Left lung (tissue), 10 donors: ENCODE measurements around the gene BFSP2. TPM values are rescaled to one million over a fixed set of nuclear protein-coding genes. Genes with fewer than 3 reads are reported as not detected.

Experiments used
- ATAC-seq: fragments of 200-7000 bp; cut with Tn5 transposase; one replicate; pipeline ENCODE4 v1.9.1; 2020; ENCODE audit warnings: moderate library complexity
- DNase-seq, 4 donors: peaks; one replicate each; pipeline ENCODE4 v3.0.0-alpha.2; 2013 to 2020
- H3K27ac ChIP-seq, 2 donors: fragments of 200-600 bp; sonication (generic) in 1 of 2; one replicate each; pipeline versions ENCODE4 v1.5.0 to v1.8.0; 2020 to 2021
- H3K27me3 ChIP-seq, 2 donors: fragments of 200-600 bp; sonication (generic) in 1 of 2; one replicate each; pipeline versions ENCODE4 v1.5.0 to v1.8.0; 2020 to 2021
- H3K36me3 ChIP-seq, 2 donors: fragments of 200-600 bp; sonication (generic) in 1 of 2; one replicate each; pipeline versions ENCODE4 v1.5.0 to v1.8.0; 2020 to 2021
- H3K4me1 ChIP-seq, 2 donors: fragments of 200-600 bp; one replicate each; pipeline ENCODE4 v1.8.0; 2021
- H3K4me3 ChIP-seq, 2 donors: fragments of 200-600 bp; sonication (generic) in 1 of 2; one replicate each; pipeline versions ENCODE4 v1.5.0 to v1.8.0; 2020 to 2021; ENCODE audit warnings: mild to moderate bottlenecking in 1 of 2
- H3K9me3 ChIP-seq, 2 donors: fragments of 200-600 bp; sonication (generic) in 1 of 2; one replicate each; pipeline versions ENCODE4 v1.5.0 to v1.8.0; 2020 to 2021
- CTCF ChIP-seq, 2 donors: fragments of 200-600 bp; sonication (generic) in 1 of 2; IDR thresholded peaks; one replicate each; pipeline versions ENCODE4 v1.5.0 to v1.8.0; 2021; ENCODE audit warnings: antibody characterized with exemption in 2 of 2
- intact Hi-C, 2 donors: fragments of 100-400 bp; cut with DNase I; formaldehyde crosslinking; loops; one replicate each; pipeline versions ENCODE4 v1.11.2 to v1.14.2; 2022
- polyA plus RNA-seq, 6 donors: library from polyadenylated mRNA; unstranded; fragments of 120-200 nt; gene quantifications; one replicate each; pipeline ENCODE4 v1.2.1, GENCODE V29; 2013; ENCODE audit not compliant: insufficient read length in 6 of 6
- total RNA-seq, 2 donors: library from RNA; stranded (reverse); fragmentation: NEBNext Ultra II Directional; extraction: Animal tissue kit (Norgen Biotek cat#: 25700); gene quantifications; one replicate each; pipeline ENCODE4 v1.2.1, GENCODE V29; 2021
- donor health status: DM: no; HTN: yes; CAD: no.
- donor health status: DM: no; HTN: no; CAD: no.

Gene BFSP2
- total and polyA plus RNA-seq, 8 donors: not detected

DNA sequence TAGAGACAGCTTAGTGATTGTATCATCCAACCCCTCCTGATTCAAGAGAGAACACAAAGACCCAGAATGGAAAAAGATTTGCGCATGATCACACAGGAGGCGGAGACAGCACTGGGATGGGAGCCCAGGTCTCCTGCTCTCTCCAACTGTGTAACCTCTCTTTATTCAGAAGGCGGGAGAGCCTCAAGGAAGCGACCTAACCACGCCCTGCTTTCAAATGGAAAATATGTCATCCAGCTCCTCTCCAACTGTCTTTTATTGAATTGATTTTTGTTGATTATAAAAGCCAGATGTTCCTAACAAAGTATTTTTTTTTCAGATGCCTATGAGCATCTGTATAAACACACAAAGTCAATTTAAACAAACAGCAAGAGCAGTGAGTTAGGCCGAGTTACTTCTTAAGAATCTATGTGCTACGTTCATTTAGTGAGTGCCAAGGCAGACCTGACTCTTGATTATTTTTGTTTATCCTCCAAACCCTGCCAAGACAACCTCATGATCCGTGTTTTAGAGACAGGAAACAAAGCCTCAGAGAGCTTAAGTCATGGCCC, 74.5 kb downstream of the BFSP2 start:
- intact Hi-C loops: no loop called here
- ATAC-seq: peak; percentile 68
- peak overlapping the region; percentile 3 to 66 for H3K27ac ChIP-seq

GRCh38 chr3:133474817-133475216, 75.0 kb downstream of the BFSP2 start:
- no peak for TF ChIP-seq CTCF (IDR thresholded peaks at IDR 0.05)
- H3K9me3 ChIP-seq: no peaks in the 10 kb centered on the region
- no peaks in the 10 kb centered on the region for H3K36me3 ChIP-seq
- ATAC-seq (no peak), DNase-seq (no peak)
- H3K27me3 ChIP-seq: no peaks in the 10 kb centered on the region
- intact Hi-C loops: no loop called here
- no peak overlapping the region for H3K4me3 ChIP-seq
- peak overlapping the region; percentile 3 to 66 for H3K27ac ChIP-seq
- peaks cover 0 to 15% of the 10 kb centered on the region in 2 donors for H3K4me1 ChIP-seq

More for the DNA sequence above, 74.5 kb downstream of the BFSP2 start:
- Histone ChIP-seq H3K36me3 (no peaks in the 10 kb centered on the region), H3K4me3 (no peak overlapping the region), H3K27me3 (no peaks in the 10 kb centered on the region), H3K4me1 (peaks cover 0 to 15% of the 10 kb centered on the region in 2 donors), H3K9me3 (no peaks in the 10 kb centered on the region)
- peak in 3 of 4 donors; percentile 51 to 75 (median 57) for DNase-seq
- no peak for TF ChIP-seq CTCF (IDR thresholded peaks at IDR 0.05)

DNA sequence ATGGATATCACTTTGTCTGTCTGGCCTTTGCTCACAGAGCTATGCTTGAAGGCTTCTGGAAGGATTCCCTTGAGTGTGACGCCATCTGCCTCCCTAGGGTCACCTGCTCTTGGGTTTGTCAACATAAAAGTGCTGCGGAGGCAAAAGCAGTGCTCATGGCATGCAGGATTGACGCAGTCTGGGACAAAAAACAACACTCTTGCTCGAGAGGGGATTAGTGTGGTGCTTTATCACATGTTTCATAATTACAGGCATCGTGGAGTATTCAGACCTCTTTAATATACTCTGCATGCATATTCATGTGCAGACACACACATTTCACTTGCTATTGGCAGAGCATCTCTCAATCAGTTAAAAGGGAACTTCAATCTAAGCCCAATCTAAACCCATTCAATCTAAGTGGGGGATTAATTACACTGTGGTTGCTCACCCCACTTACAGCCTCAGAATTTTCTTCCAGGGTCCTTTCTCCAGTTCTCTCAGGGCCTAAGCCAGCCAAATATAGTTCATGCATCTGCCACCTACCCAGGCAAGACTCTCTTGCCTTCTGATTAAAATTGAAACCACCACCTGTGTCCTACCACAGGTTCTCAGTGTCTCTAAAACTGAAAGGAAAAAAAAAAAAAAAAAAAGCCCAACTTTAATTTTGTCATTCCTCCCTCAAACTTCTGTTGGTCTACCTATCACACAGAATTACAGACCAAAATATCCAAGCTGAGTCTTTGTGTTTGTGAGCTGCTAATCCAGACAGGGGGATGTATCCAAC, 75.6 kb downstream of the BFSP2 start:
- intact Hi-C loops: no loop called here
- Histone ChIP-seq H3K27me3 (no peaks in the 10 kb centered on the region), H3K4me1 (peaks cover 0 to 15% of the 10 kb centered on the region in 2 donors), H3K4me3 (no peak overlapping the region), H3K9me3 (no peaks in the 10 kb centered on the region), H3K36me3 (no peaks in the 10 kb centered on the region), H3K27ac (peak overlapping the region; percentile 3 to 66)
- ATAC-seq (peak; percentile 25), DNase-seq (no peak)
- no peak for TF ChIP-seq CTCF (IDR thresholded peaks at IDR 0.05)

- H3K9me3 ChIP-seq: no peaks in the 10 kb centered on the region
- no peaks in the 10 kb centered on the region for H3K27me3 ChIP-seq
- ATAC-seq (no peak), DNase-seq (no peak)
- intact Hi-C loops: no loop called here
- peaks cover 0 to 15% of the 10 kb centered on the region in 2 donors for H3K4me1 ChIP-seq
- no peak overlapping the region for H3K27ac ChIP-seq
- no peaks in the 10 kb centered on the region for H3K36me3 ChIP-seq
- no peak overlapping the region for H3K4me3 ChIP-seq
- TF ChIP-seq CTCF (IDR thresholded peaks at IDR 0.05): no peak
Observed at GRCh38 chr3:133476971-133477375, 77.1 kb downstream of the BFSP2 start.

- no peak for TF ChIP-seq CTCF (IDR thresholded peaks at IDR 0.05)
- intact Hi-C loops: no loop called here
- ATAC-seq: no peak
Observed at GRCh38 chr3:133477487-133477886, 77.6 kb downstream of the BFSP2 start.

More at GRCh38 chr3:133477487-133477886, 77.6 kb downstream of the BFSP2 start:
- no peak for DNase-seq
- H3K4me3 ChIP-seq: no peak overlapping the region
- H3K27me3 ChIP-seq: no peaks in the 10 kb centered on the region
- no peaks in the 10 kb centered on the region for H3K9me3 ChIP-seq
- H3K27ac ChIP-seq: no peak overlapping the region
- peaks cover 0 to 15% of the 10 kb centered on the region in 2 donors for H3K4me1 ChIP-seq
- H3K36me3 ChIP-seq: no peaks in the 10 kb centered on the region
